Measurements from ENCODE around the gene KRTAP4-8.
"Not testable (repeated sequence)": the region's sequence is repeated elsewhere in the genome, so short reads cannot be mapped to it uniquely, and the experiment has no call there.

The KRTAP4-8 gene

DNA sequence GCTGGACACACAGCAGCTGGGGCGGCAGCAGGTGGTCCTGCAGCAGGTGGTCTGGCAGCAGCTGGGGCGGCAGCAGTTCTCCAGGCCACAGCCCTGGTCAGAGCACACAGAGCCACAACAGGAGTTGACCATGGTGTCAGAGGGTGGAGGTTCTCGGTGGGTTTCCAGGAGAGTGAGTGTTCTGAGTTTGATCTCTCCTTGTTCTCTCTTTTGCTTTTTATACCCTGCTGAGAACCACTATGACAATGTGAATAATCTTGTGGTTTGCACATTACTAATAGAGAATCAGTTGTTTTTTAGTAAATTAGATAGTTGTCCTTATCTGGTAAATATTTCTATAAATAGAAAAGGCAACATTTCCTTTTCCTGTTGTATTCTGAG lies 26.0 kb upstream of the KRTAP4-8 start, which contains the start of gene KRTAP4-12:
KRTAP4-12 (minus strand) TSS at position 192 of the 381 bp plus-strand sequence; CDS start at position 132, 60 bp downstream.
- not testable (repeated sequence) for H3K27me3 ChIP-seq (ENCODE audit: control insufficient read depth in 1 of 2, insufficient read depth in 2 of 2, low read length in 2 of 2); H3K9me3 ChIP-seq (ENCODE audit: low read length); H3K36me3 ChIP-seq (ENCODE audit: insufficient read depth, low read length); H3K27ac ChIP-seq (ENCODE audit: low read depth, low read length); H3K9ac ChIP-seq (ENCODE audit: low read length); H3K4me3 ChIP-seq (ENCODE audit: low read depth in 1 of 2, low read length in 2 of 2); H3K4me1 ChIP-seq (ENCODE audit: insufficient read depth, low read length)

- not testable (repeated sequence) for H3K4me1 ChIP-seq (ENCODE audit: insufficient read depth, low read length); H3K36me3 ChIP-seq (ENCODE audit: insufficient read depth, low read length); H3K9ac ChIP-seq (ENCODE audit: low read length); H3K4me3 ChIP-seq (ENCODE audit: low read depth in 1 of 2, low read length in 2 of 2); H3K9me3 ChIP-seq (ENCODE audit: low read length); H3K27me3 ChIP-seq (ENCODE audit: control insufficient read depth in 1 of 2, insufficient read depth in 2 of 2, low read length in 2 of 2); H3K27ac ChIP-seq (ENCODE audit: low read depth, low read length)
Observed at GRCh38 chr17:41123292-41123990, 25.5 kb upstream of the KRTAP4-8 start.

DNA sequence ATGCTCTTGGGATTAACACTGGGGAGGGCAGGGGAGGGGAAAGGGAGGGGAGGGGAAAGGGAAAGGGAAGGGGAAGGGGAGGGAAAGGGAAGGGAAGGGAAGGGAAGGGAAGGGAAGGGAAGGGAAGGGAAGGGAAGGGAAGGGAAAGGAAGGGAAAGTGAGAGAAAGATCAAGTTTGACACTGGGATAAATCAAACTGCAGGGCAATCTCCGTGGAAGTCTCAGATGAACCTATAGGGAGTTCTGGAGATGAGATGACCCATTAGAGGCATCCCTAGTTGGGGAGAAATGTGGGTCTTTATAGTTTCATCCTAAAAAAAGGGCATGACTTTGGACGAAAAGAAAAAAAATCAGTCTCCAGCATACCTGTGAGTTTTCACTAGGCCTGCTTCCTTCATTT lies 23.8 kb upstream of the KRTAP4-8 start:
- H3K27ac ChIP-seq (ENCODE audit: low read depth, low read length), result no peak overlapping the region

GRCh38 chr17:41119696-41120690 lies 22.1 kb upstream of the KRTAP4-8 start:
- not testable (repeated sequence) for H3K4me1 ChIP-seq (ENCODE audit: insufficient read depth, low read length); H3K27ac ChIP-seq (ENCODE audit: low read depth, low read length)

More for the DNA sequence above, 23.8 kb upstream of the KRTAP4-8 start:
- H3K4me1 ChIP-seq (ENCODE audit: insufficient read depth, low read length), result no peaks in the 10 kb centered on the region
- no peak overlapping the region for H3K4me3 ChIP-seq (ENCODE audit: low read depth in 1 of 2, low read length in 2 of 2)
- H3K9me3 ChIP-seq (ENCODE audit: low read length), result no peaks in the 10 kb centered on the region
- H3K36me3 ChIP-seq (ENCODE audit: insufficient read depth, low read length), result no peaks in the 10 kb centered on the region
- H3K9ac ChIP-seq (ENCODE audit: low read length), result no peak overlapping the region
- H3K27me3 ChIP-seq (ENCODE audit: control insufficient read depth in 1 of 2, insufficient read depth in 2 of 2, low read length in 2 of 2), result no peaks in the 10 kb centered on the region

DNA sequence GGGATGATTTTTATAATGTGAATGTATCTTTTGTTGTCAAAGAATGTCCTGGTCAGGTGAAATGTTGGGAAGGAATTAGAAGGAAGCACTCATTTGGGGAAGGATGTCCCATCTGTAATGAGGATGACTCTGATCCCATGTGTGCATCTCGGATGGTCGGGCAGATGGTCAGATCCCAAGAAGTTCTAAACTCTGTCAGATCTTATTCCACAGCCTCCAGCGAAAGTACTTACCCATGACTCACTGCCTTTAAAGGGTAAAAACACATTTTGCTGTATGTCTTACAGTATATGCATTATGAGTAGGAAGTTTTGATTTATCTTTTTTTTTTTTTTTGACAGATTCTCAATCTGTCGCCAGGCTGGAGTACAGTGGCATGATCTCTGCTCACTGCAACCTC lies 20.8 kb upstream of the KRTAP4-8 start:
- Histone ChIP-seq H3K9me3 (ENCODE audit: low read length) (no peaks in the 10 kb centered on the region), H3K36me3 (ENCODE audit: insufficient read depth, low read length) (no peaks in the 10 kb centered on the region), H3K9ac (ENCODE audit: low read length) (no peak overlapping the region), H3K4me1 (ENCODE audit: insufficient read depth, low read length) (no peaks in the 10 kb centered on the region), H3K4me3 (ENCODE audit: low read depth in 1 of 2, low read length in 2 of 2) (no peak overlapping the region), H3K27me3 (ENCODE audit: control insufficient read depth in 1 of 2, insufficient read depth in 2 of 2, low read length in 2 of 2) (no peaks in the 10 kb centered on the region), H3K27ac (ENCODE audit: low read depth, low read length) (no peak overlapping the region)

More at GRCh38 chr17:41119696-41120690, 22.1 kb upstream of the KRTAP4-8 start:
- H3K9ac ChIP-seq (ENCODE audit: low read length); H3K9me3 ChIP-seq (ENCODE audit: low read length); H3K27me3 ChIP-seq (ENCODE audit: control insufficient read depth in 1 of 2, insufficient read depth in 2 of 2, low read length in 2 of 2); H3K36me3 ChIP-seq (ENCODE audit: insufficient read depth, low read length); H3K4me3 ChIP-seq (ENCODE audit: low read depth in 1 of 2, low read length in 2 of 2): not testable (repeated sequence)

DNA sequence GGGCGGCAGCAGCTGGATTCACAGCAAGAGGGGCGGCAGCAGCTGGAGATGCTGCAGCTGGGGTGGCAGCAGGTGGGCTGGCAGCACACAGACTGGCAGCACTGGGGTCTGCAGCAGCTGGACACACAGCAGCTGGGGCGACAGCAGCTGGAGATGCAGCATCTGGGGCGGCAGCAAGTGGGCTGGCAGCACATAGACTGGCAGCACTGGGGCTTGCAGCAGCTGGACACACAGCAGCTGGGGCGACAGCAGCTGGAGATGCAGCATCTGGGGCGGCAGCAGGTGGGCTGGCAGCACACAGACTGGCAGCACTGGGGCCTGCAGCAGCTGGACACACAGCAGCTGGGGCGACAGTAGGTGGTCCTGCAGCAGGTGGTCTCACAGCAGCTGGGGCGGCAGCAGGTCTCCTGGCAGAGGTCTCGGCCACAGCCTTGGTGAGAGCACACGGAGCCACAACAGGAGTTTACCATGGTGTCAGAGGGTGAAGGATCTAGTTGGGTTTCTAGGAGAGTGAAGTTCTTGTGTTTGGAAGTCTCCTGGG lies 20.0 kb upstream of the KRTAP4-8 start, which contains the start of gene KRTAP4-11:
KRTAP4-11 (minus strand) TSS at position 528 of the 541 bp plus-strand sequence; CDS start at position 470, 58 bp downstream.
- H3K9ac ChIP-seq (ENCODE audit: low read length); H3K4me3 ChIP-seq (ENCODE audit: low read depth in 1 of 2, low read length in 2 of 2); H3K27me3 ChIP-seq (ENCODE audit: control insufficient read depth in 1 of 2, insufficient read depth in 2 of 2, low read length in 2 of 2); H3K4me1 ChIP-seq (ENCODE audit: insufficient read depth, low read length); H3K9me3 ChIP-seq (ENCODE audit: low read length); H3K27ac ChIP-seq (ENCODE audit: low read depth, low read length); H3K36me3 ChIP-seq (ENCODE audit: insufficient read depth, low read length): not testable (repeated sequence)

DNA sequence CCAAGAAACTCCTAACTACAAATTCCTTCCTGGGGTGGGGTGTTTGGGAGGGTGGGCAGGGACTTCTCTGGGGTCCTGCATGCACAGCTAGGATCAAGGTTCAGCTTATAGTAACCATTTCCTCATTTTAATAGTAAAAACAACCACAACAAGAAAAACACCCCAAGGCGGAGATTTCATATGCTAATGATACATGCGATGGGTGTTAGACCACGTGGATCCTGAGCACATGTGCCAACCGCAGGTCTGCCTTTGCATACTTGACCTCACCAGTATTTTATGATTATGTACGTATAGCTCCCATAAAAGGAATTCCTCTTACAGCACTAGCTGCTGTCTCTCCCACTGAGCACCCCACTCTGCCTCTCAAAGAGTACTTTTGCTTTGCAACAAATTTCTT lies 18.4 kb upstream of the KRTAP4-8 start:
- no peaks in the 10 kb centered on the region for H3K27me3 ChIP-seq (ENCODE audit: control insufficient read depth in 1 of 2, insufficient read depth in 2 of 2, low read length in 2 of 2)
- no peak overlapping the region for H3K4me3 ChIP-seq (ENCODE audit: low read depth in 1 of 2, low read length in 2 of 2)
- no peak overlapping the region for H3K9ac ChIP-seq (ENCODE audit: low read length)
- H3K4me1 ChIP-seq (ENCODE audit: insufficient read depth, low read length), result no peaks in the 10 kb centered on the region
- H3K9me3 ChIP-seq (ENCODE audit: low read length), result no peaks in the 10 kb centered on the region
- no peaks in the 10 kb centered on the region for H3K36me3 ChIP-seq (ENCODE audit: insufficient read depth, low read length)
- no peak overlapping the region for H3K27ac ChIP-seq (ENCODE audit: low read depth, low read length)

GRCh38 chr17:41111151-41111885 lies 13.4 kb upstream of the KRTAP4-8 start:
- no peaks in the 10 kb centered on the region for H3K27me3 ChIP-seq (ENCODE audit: control insufficient read depth in 1 of 2, insufficient read depth in 2 of 2, low read length in 2 of 2)
- no peak overlapping the region for H3K4me3 ChIP-seq (ENCODE audit: low read depth in 1 of 2, low read length in 2 of 2)
- no peaks in the 10 kb centered on the region for H3K36me3 ChIP-seq (ENCODE audit: insufficient read depth, low read length)
- H3K27ac ChIP-seq (ENCODE audit: low read depth, low read length), result no peak overlapping the region
- no peak overlapping the region for H3K9ac ChIP-seq (ENCODE audit: low read length)
- H3K4me1 ChIP-seq (ENCODE audit: insufficient read depth, low read length), result no peaks in the 10 kb centered on the region
- no peaks in the 10 kb centered on the region for H3K9me3 ChIP-seq (ENCODE audit: low read length)

GRCh38 chr17:41108728-41109386 lies 10.9 kb upstream of the KRTAP4-8 start:
- not testable (repeated sequence) for H3K9me3 ChIP-seq (ENCODE audit: low read length); H3K4me3 ChIP-seq (ENCODE audit: low read depth in 1 of 2, low read length in 2 of 2); H3K9ac ChIP-seq (ENCODE audit: low read length); H3K36me3 ChIP-seq (ENCODE audit: insufficient read depth, low read length); H3K27me3 ChIP-seq (ENCODE audit: control insufficient read depth in 1 of 2, insufficient read depth in 2 of 2, low read length in 2 of 2); H3K27ac ChIP-seq (ENCODE audit: low read depth, low read length); H3K4me1 ChIP-seq (ENCODE audit: insufficient read depth, low read length)

DNA sequence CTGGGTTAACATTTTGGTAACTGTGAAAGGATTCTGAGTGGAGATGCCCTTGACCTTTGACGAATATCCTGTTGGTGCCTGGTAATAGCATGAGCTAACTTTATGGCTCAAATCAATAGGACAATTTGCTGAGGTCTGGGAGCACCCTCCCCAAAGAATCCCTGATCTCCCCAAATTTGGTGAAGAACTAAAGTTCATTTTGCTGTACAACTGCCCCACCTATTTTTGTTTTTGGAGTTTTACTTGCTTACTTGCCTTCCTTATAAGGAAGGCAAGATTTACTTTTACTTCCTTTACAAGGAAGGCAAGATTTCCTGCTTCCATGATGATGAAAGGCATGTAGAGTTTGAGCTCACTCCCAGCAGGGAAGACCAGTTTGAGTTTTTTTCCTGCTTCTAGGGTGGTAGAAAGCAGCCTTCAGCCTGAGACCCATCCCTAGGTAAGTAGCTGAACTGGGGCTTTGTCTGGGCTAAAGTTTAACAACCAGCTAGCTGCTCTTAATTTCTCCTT lies 10.1 kb upstream of the KRTAP4-8 start:
- H3K9me3 ChIP-seq (ENCODE audit: low read length), result no peaks in the 10 kb centered on the region
- H3K4me1 ChIP-seq (ENCODE audit: insufficient read depth, low read length), result no peaks in the 10 kb centered on the region
- H3K4me3 ChIP-seq (ENCODE audit: low read depth in 1 of 2, low read length in 2 of 2), result no peak overlapping the region
- no peak overlapping the region for H3K27ac ChIP-seq (ENCODE audit: low read depth, low read length)
- H3K36me3 ChIP-seq (ENCODE audit: insufficient read depth, low read length), result no peaks in the 10 kb centered on the region
- no peaks in the 10 kb centered on the region for H3K27me3 ChIP-seq (ENCODE audit: control insufficient read depth in 1 of 2, insufficient read depth in 2 of 2, low read length in 2 of 2)
- H3K9ac ChIP-seq (ENCODE audit: low read length), result no peak overlapping the region
